ENCODE measurements around the gene HYAL3.

The HYAL3 gene

DNA sequence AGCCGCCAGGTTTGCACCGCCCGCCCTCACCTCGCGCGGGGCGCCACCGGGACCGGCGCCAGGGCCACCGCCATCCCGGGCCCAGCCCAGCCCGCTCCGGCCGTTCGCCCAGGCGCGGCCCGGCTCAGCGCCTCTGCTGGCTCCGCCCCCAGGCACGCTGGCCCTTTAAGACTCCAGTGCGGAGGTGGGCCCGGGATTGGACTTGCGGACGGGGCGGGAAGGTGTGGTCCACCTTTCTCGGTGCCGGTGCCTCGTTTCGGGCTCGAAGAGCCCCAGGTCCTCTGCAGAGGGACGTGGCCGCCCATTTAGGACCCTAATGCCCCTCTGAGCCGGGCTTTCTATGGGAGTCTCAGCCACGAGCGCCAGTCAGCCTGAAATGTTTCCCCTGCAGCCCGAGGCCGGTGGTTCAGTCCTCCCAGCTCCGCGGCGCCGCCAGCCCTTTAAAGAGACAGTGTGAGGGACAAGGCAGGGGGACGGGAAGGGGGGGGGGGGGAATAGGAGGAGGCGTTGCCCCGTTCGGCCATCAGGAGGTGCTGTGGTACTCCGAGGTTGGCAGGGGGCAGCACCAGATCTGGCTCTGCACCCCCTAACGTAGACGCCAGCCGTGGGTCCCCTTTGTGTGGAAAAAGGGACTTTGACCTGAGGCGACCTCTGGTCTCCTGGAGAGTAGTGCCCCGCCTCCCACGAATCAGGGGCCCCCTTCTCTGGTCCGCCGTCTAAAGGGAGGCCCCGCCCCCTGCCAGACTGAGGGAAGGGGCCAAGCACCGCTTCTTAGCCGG, 22.3 kb upstream of the HYAL3 start:
- TF ChIP-seq, protein P1, sequence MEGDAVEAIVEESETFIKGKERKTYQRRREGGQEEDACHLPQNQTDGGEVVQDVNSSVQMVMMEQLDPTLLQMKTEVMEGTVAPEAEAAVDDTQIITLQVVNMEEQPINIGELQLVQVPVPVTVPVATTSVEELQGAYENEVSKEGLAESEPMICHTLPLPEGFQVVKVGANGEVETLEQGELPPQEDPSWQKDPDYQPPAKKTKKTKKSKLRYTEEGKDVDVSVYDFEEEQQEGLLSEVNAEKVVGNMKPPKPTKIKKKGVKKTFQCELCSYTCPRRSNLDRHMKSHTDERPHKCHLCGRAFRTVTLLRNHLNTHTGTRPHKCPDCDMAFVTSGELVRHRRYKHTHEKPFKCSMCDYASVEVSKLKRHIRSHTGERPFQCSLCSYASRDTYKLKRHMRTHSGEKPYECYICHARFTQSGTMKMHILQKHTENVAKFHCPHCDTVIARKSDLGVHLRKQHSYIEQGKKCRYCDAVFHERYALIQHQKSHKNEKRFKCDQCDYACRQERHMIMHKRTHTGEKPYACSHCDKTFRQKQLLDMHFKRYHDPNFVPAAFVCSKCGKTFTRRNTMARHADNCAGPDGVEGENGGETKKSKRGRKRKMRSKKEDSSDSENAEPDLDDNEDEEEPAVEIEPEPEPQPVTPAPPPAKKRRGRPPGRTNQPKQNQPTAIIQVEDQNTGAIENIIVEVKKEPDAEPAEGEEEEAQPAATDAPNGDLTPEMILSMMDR (IDR thresholded peaks at IDR 0.05): peak; percentile 63

DNA sequence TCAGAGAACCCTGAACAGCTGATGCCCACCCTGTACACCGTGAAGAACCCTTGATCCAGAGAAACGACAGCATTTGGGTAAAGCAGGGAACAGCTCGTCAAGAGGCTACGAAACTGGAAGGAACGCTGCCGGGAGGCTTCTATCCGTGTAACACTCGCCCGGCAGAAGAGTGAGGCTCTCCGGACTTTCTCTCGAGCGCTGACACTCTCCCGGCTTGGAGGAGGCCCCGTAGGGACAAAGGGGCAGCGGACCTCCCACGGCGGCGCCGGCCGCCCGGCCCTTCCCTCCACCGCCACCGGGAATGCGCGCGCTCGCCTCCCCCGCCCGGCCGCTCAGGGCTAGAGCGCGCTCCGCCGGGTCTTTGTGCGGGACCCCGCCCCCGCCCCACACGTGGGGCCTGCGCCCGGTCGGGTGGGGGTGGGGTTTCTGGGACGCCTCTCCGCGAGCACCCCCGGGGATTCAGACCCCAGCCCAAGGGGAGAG, 21.7 kb upstream of the HYAL3 start:
- TF ChIP-seq, protein P1 (IDR thresholded peaks at IDR 0.05): no peak

DNA sequence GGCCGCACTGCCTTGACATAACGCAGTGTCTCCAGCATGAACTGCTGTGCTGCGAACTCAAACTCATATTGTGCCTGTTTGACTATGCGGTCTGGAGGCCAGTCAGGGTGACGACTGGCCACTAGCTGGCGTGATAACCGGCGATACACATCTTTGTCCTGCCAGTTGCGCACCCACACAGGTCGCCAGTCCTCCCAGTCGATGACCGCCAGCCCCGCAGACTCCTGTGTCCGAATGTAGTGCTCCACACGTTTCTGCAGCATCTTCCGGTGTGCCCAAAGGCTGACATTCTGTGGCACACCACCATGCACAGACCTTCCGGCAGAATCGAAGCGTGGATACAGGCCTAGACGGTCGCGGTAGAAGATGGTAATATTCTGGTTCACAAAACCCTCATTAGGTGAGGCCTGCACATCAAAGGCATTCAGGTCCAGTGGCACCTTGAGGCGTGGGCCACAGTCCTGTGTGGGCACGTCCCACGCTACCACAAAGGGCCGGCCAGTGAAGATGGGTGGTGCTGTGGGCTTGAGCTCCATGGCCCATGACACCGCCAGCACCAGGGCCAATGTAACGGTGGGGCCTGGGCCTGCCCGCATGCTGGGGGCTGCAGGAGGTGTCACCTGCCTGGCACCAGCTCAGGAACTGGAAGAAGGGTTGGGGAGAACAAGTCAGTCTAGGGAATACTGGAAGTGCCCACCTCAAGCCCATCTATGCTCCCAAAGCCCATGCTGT, 20.9 kb upstream of the HYAL3 start:
- TF ChIP-seq, protein P1 (IDR thresholded peaks at IDR 0.05): no peak

DNA sequence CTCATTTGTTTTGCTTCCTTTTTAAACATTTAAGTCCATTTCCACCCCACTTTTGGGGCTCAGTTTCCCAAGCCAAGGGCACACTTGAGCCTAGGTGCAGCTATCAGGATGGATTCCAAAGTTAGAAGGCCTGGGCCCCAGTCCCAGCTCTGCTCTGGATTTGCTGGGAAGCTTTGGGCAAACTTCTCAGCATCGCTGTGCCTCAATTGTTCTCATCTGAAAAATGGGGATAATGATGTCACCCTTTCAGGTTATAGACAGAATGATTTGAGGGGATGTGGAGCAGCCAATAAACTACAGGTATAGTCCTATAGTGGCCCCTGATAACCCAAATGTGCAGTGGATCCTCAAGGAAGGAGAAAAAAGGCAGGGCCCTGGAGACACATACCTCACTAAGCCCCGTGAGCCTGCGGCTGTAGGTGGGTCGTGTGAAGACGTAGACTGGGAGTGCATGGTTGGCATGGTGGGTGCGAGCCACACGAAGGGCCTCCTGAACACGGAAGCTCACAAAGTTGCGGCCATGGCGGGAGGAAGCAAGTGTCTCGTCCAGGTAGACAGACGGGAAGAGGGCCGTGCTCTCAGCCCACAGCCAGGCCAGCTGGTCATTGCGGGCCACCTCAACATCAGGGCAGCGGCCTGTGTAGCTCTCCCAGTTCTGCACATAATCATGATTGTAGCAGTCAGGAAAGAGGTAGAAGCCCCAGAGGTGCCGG, 20.1 kb upstream of the HYAL3 start:
- TF ChIP-seq, protein P1 (IDR thresholded peaks at IDR 0.05): no peak

DNA sequence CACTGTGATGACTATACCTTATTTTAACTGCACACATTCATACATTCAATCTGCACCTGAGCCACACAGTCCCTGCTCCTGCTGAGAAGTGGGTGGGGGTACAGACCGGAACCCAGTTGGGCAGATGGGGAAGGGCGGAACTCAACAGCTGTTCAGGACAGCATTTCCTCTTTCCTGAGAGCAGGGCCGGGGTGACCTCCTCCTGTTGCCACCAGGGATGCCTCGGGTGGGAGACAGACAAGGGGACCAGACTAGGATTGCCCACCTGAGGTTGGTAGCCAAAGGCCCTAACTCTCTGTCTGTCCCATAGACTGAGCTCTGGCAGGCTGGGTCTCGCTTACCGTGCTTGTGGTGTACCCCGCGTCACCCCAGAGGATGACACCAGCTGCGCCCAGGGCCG, 19.4 kb upstream of the HYAL3 start:
- TF ChIP-seq, protein P1 (IDR thresholded peaks at IDR 0.05): no peak

DNA sequence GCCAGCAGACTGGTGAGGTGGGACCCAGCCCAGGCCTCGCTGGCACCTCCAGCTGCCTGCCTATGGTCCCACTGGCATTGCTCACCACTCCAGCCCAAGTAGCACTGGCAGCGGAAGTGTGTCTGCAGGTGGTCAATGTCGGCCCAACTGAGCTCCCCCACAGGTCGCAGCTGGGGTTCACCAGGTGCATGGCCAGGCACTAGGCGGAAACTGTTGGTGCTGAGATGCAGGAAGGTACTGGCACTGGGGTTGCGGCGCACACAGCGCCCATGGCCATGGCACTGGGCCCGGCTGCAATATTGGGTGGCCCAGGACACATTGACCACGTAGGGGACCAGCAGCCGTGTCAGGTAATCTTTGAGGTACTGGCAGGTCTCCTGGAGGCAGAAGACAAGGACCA, 19.0 kb upstream of the HYAL3 start:
- TF ChIP-seq, protein P1 (IDR thresholded peaks at IDR 0.05): no peak

DNA sequence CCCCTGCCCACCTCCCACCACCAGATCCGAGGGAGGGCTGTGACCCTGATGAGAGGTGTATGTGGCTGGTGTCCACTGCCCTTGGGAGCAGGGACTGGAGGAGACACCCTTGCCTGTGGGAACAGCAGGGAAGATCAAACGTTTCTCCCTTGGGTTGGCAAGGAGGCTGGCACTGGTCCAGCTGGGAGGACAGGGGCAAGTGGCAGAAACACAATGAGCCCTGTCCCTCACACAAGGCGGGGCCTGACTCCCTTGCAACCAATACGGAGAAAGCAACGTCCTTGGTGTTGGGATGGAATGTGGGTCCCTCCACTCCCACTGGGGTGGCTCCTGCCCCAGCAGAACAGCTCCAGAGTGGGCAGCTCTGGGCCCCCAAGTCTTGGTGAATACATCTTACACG, 18.1 kb upstream of the HYAL3 start:
- TF ChIP-seq, protein P1 (IDR thresholded peaks at IDR 0.05): no peak
